Measurements from ENCODE around the gene RCCD1. TPM values are rescaled to one million over a fixed set of nuclear protein-coding genes. Genes with fewer than 3 reads are reported as not detected.

RCCD1 gene
- total RNA-seq, 1 experiment from 2014 or later, result 8.6 TPM

- Histone ChIP-seq H3K9me3 (replicated peaks) (no peaks in the 10 kb centered on the region), H3K27ac (peak overlapping the region; percentile 81), H3K36me3 (peaks cover 20% of the 10 kb centered on the region), H3K4me1 (peaks cover 22% of the 10 kb centered on the region), H3K27me3 (no peaks in the 10 kb centered on the region), H3K4me3 (no peak overlapping the region)
- no peak for DNase-seq
Measured at GRCh38 chr15:90959894-90960293, 5.2 kb downstream of the RCCD1 start.

DNA sequence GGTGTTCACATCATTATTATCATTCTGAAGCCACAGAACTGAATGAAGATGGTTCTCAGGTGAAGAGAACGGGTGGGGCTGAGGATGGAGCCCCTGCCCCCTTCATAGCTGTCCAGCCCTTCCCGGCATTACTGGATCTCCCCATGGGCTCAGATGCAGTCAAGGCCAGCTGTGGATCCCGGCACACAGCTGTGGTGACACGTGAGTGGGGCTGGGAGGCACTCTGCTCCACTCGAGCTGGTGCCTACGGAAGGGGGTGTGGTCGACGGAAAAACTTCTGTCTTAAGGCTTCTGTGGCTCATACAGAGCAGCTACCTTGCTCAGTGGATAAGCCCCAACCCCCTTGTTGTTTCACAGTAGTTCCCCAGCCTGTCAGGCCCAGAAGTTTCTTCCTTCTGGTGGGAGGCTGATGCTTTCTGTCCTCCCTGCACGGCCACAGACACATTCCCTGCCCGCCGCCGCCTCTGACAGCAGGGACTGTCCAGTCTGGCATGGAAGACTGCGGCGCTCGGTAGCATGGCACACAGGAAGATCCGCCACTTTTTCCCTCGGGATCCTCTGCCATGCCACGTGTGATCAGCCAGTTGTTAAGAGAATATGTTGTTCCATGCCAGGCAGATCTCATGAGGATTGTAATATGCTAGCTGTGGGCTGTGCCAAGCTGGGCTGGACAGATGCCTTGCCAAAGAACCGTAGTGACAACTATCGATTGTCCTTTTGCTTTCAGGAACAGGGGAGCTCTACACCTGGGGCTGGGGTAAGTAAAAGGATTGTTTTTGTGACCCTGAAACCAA, 5.8 kb downstream of the RCCD1 start:
- H3K4me1 ChIP-seq, result peaks cover 22% of the 10 kb centered on the region
- no peaks in the 10 kb centered on the region for H3K27me3 ChIP-seq
- H3K9me3 ChIP-seq (replicated peaks), result no peaks in the 10 kb centered on the region
- peaks cover 26% of the 10 kb centered on the region for H3K36me3 ChIP-seq
- peak overlapping the region; percentile 81 for H3K27ac ChIP-seq
- peak in 1 of 2 experiments; percentile 32 for DNase-seq
- no peak overlapping the region for H3K4me3 ChIP-seq

GRCh38 chr15:90962021-90962420, 7.3 kb downstream of the RCCD1 start:
- Histone ChIP-seq H3K36me3 (peaks cover 42% of the 10 kb centered on the region), H3K27ac (no peak overlapping the region), H3K4me1 (peaks cover 22% of the 10 kb centered on the region), H3K4me3 (no peak overlapping the region), H3K9me3 (replicated peaks) (no peaks in the 10 kb centered on the region), H3K27me3 (no peaks in the 10 kb centered on the region)
- DNase-seq, result no peak

DNA sequence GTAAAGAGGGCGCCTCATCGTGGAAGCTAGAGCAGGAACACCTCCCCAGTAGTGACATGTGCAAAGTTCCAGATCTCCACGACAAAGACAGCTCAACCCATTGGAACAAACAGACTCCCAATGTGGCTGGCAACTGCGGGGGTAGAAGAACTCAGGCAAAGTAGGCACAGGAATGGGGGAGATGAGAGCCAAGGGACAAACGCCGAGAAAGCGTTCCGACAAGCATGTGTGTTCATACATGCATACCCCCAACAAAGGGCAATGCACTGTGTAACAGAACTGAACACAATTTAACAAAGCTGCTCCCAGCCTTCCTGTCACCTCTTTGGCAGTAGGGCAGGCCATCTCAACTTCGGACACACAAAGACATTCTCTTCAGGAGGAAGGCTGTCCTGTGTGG, 11.6 kb downstream of the RCCD1 start:
- peaks cover 82% of the 10 kb centered on the region for H3K36me3 ChIP-seq

GRCh38 chr15:90967206-90967605, 12.5 kb downstream of the RCCD1 start:
- Histone ChIP-seq H3K9me3 (replicated peaks) (no peaks in the 10 kb centered on the region), H3K27ac (no peak overlapping the region), H3K36me3 (peaks cover 83% of the 10 kb centered on the region), H3K4me3 (no peak overlapping the region), H3K4me1 (no peaks in the 10 kb centered on the region), H3K27me3 (no peaks in the 10 kb centered on the region)
- no peak for DNase-seq

More for the DNA sequence above, 11.6 kb downstream of the RCCD1 start:
- Histone ChIP-seq H3K27ac (no peak overlapping the region), H3K4me3 (no peak overlapping the region), H3K4me1 (no peaks in the 10 kb centered on the region), H3K9me3 (replicated peaks) (no peaks in the 10 kb centered on the region), H3K27me3 (no peaks in the 10 kb centered on the region)
- DNase-seq, result no peak

DNA sequence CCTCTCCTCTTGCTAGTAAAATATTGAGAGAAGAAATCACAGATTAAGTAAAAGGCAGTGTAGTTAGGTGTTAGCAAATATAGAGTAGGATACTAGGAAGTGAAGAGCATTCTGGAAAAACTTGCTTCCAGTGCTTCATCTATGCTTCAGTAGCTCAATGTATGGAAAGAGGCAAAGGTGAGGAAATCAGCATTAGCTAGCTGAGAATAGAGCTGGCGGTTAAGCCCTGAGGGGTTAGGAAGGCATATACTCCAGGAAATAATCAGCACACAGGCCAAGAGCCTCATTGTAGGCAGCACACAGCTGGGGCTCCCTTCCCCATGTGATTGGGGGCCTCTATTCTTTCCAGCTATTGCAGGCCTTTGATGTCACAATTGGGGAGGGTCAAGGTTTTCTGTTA, 13.8 kb downstream of the RCCD1 start:
- no peaks in the 10 kb centered on the region for H3K9me3 ChIP-seq (replicated peaks)
- no peak overlapping the region for H3K4me3 ChIP-seq
- no peaks in the 10 kb centered on the region for H3K4me1 ChIP-seq
- DNase-seq, result no peak
- no peaks in the 10 kb centered on the region for H3K27me3 ChIP-seq
- no peak overlapping the region for H3K27ac ChIP-seq
- peaks cover 80% of the 10 kb centered on the region for H3K36me3 ChIP-seq

DNA sequence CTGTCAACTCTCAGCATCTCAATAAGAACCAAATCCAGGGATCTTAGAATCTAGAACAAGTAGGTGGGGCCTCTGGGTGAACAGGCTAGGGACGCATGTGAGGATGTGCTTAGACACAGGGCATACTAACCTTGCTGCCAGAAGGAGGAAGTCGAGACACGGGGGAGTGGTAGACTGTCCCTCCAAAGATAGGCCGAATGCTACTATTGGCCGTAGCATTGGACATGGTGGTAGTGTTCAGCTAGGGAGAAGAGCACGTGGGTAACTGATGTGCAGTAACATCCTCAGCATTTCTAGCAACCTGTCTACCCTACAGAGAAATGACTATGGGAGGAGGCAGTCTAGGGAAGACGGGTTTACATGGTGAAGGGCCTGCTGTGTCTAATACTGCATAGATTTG, 15.6 kb downstream of the RCCD1 start:
- Histone ChIP-seq H3K9me3 (replicated peaks) (no peaks in the 10 kb centered on the region), H3K36me3 (peaks cover 82% of the 10 kb centered on the region)
- no peak for DNase-seq

GRCh38 chr15:90972133-90972532, 17.4 kb downstream of the RCCD1 start:
- H3K9me3 ChIP-seq (replicated peaks), result no peaks in the 10 kb centered on the region
- DNase-seq, result no peak
- H3K4me1 ChIP-seq, result no peaks in the 10 kb centered on the region
- H3K27me3 ChIP-seq, result no peaks in the 10 kb centered on the region
- peaks cover 82% of the 10 kb centered on the region for H3K36me3 ChIP-seq
- H3K4me3 ChIP-seq, result no peak overlapping the region
- no peak overlapping the region for H3K27ac ChIP-seq

More for the DNA sequence above, 15.6 kb downstream of the RCCD1 start:
- Histone ChIP-seq H3K27me3 (no peaks in the 10 kb centered on the region), H3K27ac (no peak overlapping the region), H3K4me3 (no peak overlapping the region), H3K4me1 (no peaks in the 10 kb centered on the region)

DNA sequence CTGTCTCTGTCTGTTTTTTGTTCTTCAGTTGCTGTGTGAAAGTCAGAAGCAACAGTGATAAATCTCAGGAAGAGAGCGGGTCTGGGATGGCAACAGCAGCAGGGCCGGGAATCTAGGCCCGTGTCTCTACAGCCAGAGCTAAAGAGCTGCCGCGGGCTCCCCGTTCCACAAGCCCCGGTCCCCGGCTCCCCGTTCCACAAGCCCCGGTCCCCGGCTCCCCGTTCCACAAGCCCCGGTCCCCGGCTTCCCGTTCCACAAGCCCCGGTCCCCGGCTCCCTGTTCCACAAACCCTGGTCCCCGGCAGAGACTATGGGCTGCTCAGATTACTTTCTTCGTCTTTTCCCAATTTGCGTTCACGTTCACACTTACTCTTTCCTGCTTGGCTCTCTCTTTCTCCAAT, 19.5 kb downstream of the RCCD1 start:
- H3K36me3 ChIP-seq, result peaks cover 78% of the 10 kb centered on the region
- no peaks in the 10 kb centered on the region for H3K27me3 ChIP-seq
- H3K27ac ChIP-seq, result no peak overlapping the region
- no peak for DNase-seq
- H3K4me1 ChIP-seq, result no peaks in the 10 kb centered on the region
- H3K9me3 ChIP-seq (replicated peaks), result no peaks in the 10 kb centered on the region
- H3K4me3 ChIP-seq, result no peak overlapping the region

DNA sequence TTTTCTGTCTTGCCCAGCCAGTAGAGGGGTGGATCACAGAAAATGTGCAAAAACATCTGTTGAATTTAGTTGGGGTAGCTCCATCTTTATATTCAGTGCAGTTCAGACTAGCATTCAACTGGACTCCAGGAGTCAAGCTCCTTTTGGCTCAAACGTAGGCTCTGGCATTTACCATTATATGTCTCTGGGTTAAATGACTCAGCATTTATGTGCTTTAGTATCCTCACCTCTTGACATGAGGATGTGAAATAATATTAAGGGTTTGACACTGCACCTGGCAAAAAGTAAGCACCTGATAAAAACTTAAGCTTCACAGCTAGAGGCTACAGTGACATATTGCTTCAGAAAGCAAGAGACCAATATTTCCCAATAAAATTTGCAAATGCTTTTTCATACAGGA, 24.9 kb downstream of the RCCD1 start:
- peaks cover 92% of the 10 kb centered on the region for H3K36me3 ChIP-seq
- H3K27ac ChIP-seq, result no peak overlapping the region
- no peaks in the 10 kb centered on the region for H3K9me3 ChIP-seq (replicated peaks)

GRCh38 chr15:90981681-90982080, 27.0 kb downstream of the RCCD1 start:
- Histone ChIP-seq H3K4me1 (no peaks in the 10 kb centered on the region), H3K9me3 (replicated peaks) (no peaks in the 10 kb centered on the region), H3K27me3 (no peaks in the 10 kb centered on the region), H3K4me3 (no peak overlapping the region), H3K27ac (no peak overlapping the region), H3K36me3 (peaks cover 82% of the 10 kb centered on the region)
- DNase-seq, result no peak

More for the DNA sequence above, 24.9 kb downstream of the RCCD1 start:
- H3K4me3 ChIP-seq, result no peak overlapping the region
- no peak for DNase-seq
- H3K4me1 ChIP-seq, result no peaks in the 10 kb centered on the region
- no peaks in the 10 kb centered on the region for H3K27me3 ChIP-seq

GRCh38 chr15:90982135-90982534, 27.5 kb downstream of the RCCD1 start:
- no peaks in the 10 kb centered on the region for H3K27me3 ChIP-seq
- no peaks in the 10 kb centered on the region for H3K4me1 ChIP-seq
- no peak overlapping the region for H3K27ac ChIP-seq
- peaks cover 78% of the 10 kb centered on the region for H3K36me3 ChIP-seq
- H3K4me3 ChIP-seq, result no peak overlapping the region
- no peak for DNase-seq
- no peaks in the 10 kb centered on the region for H3K9me3 ChIP-seq (replicated peaks)

DNA sequence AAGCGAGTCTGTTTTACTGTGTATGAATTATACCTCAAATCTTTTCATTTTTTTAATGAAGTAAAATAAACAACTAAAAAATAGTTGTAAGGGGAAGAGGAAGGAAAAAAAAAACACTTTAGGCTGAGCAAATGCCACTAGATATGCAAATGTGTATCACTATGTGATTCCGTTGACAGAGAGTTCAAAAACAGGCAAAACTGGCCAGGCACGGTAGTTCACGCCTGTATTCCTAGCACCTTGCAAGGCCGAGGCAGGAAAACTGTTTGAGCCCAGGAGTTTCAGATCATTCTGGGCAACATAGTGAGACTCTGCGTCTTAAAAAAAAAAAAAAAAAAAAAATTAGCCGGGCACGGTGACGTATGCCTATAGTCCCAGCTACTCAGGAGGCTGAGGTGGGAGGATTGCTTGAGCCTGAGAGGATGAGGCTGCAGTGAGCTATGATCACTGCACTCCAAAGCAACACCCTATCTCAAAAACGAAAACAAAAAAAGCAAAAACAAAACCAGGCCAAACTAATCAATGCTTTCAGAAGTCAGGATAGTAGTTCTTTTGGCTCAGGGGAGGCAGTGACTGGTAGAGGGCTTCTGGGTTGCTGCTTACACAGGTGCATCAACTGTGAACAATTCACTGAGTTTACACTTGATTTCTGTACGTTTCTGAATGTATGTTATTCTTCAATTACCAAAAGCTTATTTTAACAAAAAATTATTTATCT, 32.3 kb downstream of the RCCD1 start:
- Histone ChIP-seq H3K4me3 (no peak overlapping the region), H3K36me3 (peaks cover 34% of the 10 kb centered on the region), H3K9me3 (replicated peaks) (no peaks in the 10 kb centered on the region), H3K27ac (no peak overlapping the region), H3K27me3 (no peaks in the 10 kb centered on the region), H3K4me1 (peaks cover 9% of the 10 kb centered on the region)
- DNase-seq, result no peak

- Histone ChIP-seq H3K4me3 (no peak overlapping the region), H3K27me3 (no peaks in the 10 kb centered on the region), H3K36me3 (peaks cover 32% of the 10 kb centered on the region), H3K9me3 (replicated peaks) (no peaks in the 10 kb centered on the region), H3K27ac (no peak overlapping the region), H3K4me1 (peaks cover 9% of the 10 kb centered on the region)
- DNase-seq, result no peak
Measured at GRCh38 chr15:90987561-90988141, 33.0 kb downstream of the RCCD1 start.

DNA sequence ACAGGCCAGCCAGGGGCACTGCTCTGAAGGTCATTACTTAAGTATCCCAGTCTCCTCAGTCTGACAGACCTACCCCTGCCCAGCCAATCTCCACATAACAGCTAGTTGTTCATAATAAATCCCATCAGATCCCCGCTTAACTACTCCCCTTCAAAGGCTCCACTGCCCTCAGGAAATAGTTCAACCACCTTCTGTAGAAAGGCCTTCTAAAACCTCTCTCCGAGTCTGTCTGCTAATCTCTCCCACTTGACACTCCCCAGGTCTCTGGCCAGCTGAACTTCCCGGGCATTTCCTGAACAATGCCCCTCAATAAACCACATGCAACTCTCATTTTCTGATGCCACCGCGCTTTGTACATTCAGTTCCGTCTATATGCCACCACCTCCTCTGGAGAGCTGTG, 33.6 kb downstream of the RCCD1 start:
- H3K36me3 ChIP-seq, result peaks cover 26% of the 10 kb centered on the region
- H3K4me3 ChIP-seq, result no peak overlapping the region
- DNase-seq, result no peak
- no peaks in the 10 kb centered on the region for H3K27me3 ChIP-seq
- no peaks in the 10 kb centered on the region for H3K9me3 ChIP-seq (replicated peaks)
- H3K4me1 ChIP-seq, result peaks cover 9% of the 10 kb centered on the region
- H3K27ac ChIP-seq, result no peak overlapping the region

Data from SJCRH30 (cell line).